NT2/D1 (cell line): ENCODE data around the gene CNPY2.

Experiments used
- SUZ12 ChIP-seq: IDR thresholded peaks from 2 replicates; pipeline ENCODE4 v1.6.1; 2011; ENCODE audit not compliant: insufficient read length, insufficient read depth; ENCODE audit errors: extremely low read depth
- YY1 ChIP-seq: IDR thresholded peaks from 2 replicates; pipeline ENCODE4 v1.6.1; 2011; ENCODE audit not compliant: insufficient read length, insufficient read depth
- ZNF274 ChIP-seq: IDR thresholded peaks from 2 replicates; pipeline ENCODE4 v1.6.1; 2011; ENCODE audit warnings: mild to moderate bottlenecking, low read depth, low read length

GRCh38 chr12:56267443-56268071 is 48.2 kb downstream of the CNPY2 start:
- TF ChIP-seq YY1: no peak
- no peak for TF ChIP-seq SUZ12
- no peak for TF ChIP-seq ZNF274
